Left ventricle myocardium inferior (tissue), 1 donor: ENCODE data around the gene TCEA3. TPM values are rescaled to one million over a fixed set of nuclear protein-coding genes. Genes with fewer than 3 reads are reported as not detected.

Experiments used
- DNase-seq: peaks from one replicate; pipeline ENCODE4 v3.0.0-alpha.2; 2020
- H3K27ac ChIP-seq: fragments of 200-600 bp; replicated peaks from 2 replicates; pipeline ENCODE4 v1.8.0; 2021
- H3K27me3 ChIP-seq: fragments of 200-600 bp; 2 replicates; pipeline ENCODE4 v1.8.0; 2021; ENCODE audit warnings: low read depth
- H3K36me3 ChIP-seq: fragments of 200-600 bp; 2 replicates; pipeline ENCODE4 v1.8.0; 2021
- H3K4me1 ChIP-seq: fragments of 200-600 bp; 2 replicates; pipeline ENCODE4 v1.8.0; 2021
- H3K4me3 ChIP-seq: fragments of 200-600 bp; 2 replicates; pipeline ENCODE4 v1.8.0; 2021; ENCODE audit warnings: mild to moderate bottlenecking, moderate library complexity
- H3K9me3 ChIP-seq: fragments of 200-600 bp; replicated peaks from 2 replicates; pipeline ENCODE4 v1.8.0; 2021
- intact Hi-C: fragments of 100-400 bp; cut with micrococcal nuclease; formaldehyde crosslinking; loops from one replicate; pipeline ENCODE4 v1.11.0; 2022
- total RNA-seq: library from RNA; stranded (reverse); fragmentation: NEBNext Ultra II Directional; extraction: Animal tissue kit (Norgen Biotek cat#: 25700); gene quantifications from one replicate; pipeline ENCODE4 v1.2.1, GENCODE V29; 2021
- TF ChIP-seq, protein P1 (sequence below): fragments of 200-600 bp; IDR thresholded peaks from 2 replicates; pipeline ENCODE4 v1.8.0; 2021; ENCODE audit warnings: antibody characterized with exemption, mild to moderate bottlenecking, borderline replicate concordance
- donor health status: DM: no; HTN: yes; CAD: no; lungs with severe emphysema.

The TCEA3 gene
- total RNA-seq, 1 donor from 2014 or later, result 78.6 TPM

DNA sequence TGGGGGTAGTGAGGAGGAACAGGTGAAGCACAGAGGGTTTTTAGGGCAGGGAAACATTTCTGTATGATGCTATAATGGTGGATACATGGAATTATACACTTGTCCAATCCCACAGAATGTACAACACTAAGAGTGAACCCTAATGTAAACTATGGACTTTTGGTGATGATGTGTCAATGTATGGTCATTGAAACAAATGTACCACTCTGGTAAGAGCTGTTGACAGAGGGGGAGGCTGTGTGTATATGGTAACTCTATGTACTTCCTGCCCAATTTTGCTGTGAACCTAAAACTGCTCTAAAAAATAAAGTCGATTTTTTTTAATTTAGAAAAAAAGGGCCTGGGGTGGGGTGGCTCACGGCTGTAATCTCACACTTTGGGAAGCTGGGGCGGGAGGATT lies 36.5 kb upstream of the TCEA3 start:
- Histone ChIP-seq H3K4me3 (no peak overlapping the region), H3K27ac (no peak overlapping the region), H3K36me3 (no peaks in the 10 kb centered on the region), H3K27me3 (no peaks in the 10 kb centered on the region), H3K4me1 (peaks cover 11% of the 10 kb centered on the region), H3K9me3 (no peaks in the 10 kb centered on the region)
- TF ChIP-seq, protein P1, sequence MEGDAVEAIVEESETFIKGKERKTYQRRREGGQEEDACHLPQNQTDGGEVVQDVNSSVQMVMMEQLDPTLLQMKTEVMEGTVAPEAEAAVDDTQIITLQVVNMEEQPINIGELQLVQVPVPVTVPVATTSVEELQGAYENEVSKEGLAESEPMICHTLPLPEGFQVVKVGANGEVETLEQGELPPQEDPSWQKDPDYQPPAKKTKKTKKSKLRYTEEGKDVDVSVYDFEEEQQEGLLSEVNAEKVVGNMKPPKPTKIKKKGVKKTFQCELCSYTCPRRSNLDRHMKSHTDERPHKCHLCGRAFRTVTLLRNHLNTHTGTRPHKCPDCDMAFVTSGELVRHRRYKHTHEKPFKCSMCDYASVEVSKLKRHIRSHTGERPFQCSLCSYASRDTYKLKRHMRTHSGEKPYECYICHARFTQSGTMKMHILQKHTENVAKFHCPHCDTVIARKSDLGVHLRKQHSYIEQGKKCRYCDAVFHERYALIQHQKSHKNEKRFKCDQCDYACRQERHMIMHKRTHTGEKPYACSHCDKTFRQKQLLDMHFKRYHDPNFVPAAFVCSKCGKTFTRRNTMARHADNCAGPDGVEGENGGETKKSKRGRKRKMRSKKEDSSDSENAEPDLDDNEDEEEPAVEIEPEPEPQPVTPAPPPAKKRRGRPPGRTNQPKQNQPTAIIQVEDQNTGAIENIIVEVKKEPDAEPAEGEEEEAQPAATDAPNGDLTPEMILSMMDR, result no peak
- intact Hi-C loops, result no loop called here
- no peak for DNase-seq

- Histone ChIP-seq H3K27ac (no peak overlapping the region), H3K4me3 (no peak overlapping the region), H3K9me3 (no peaks in the 10 kb centered on the region), H3K27me3 (no peaks in the 10 kb centered on the region), H3K36me3 (peaks cover 5% of the 10 kb centered on the region), H3K4me1 (peaks cover 11% of the 10 kb centered on the region)
- no peak for DNase-seq
- intact Hi-C loops, result no loop called here
- TF ChIP-seq, protein P1, result no peak
Measured at GRCh38 chr1:23460519-23460918, 36.0 kb upstream of the TCEA3 start.

GRCh38 chr1:23459338-23459757 lies 34.8 kb upstream of the TCEA3 start:
- Histone ChIP-seq H3K9me3 (no peaks in the 10 kb centered on the region), H3K4me1 (peaks cover 11% of the 10 kb centered on the region), H3K27me3 (no peaks in the 10 kb centered on the region), H3K27ac (no peak overlapping the region), H3K36me3 (peaks cover 16% of the 10 kb centered on the region), H3K4me3 (no peak overlapping the region)
- intact Hi-C loops, result no loop called here
- TF ChIP-seq, protein P1, result no peak
- no peak for DNase-seq

- Histone ChIP-seq H3K36me3 (peaks cover 26% of the 10 kb centered on the region), H3K27ac (peak overlapping the region; percentile 64), H3K4me1 (peaks cover 15% of the 10 kb centered on the region), H3K4me3 (no peak overlapping the region), H3K9me3 (no peaks in the 10 kb centered on the region), H3K27me3 (no peaks in the 10 kb centered on the region)
- no peak for DNase-seq
- TF ChIP-seq, protein P1, result no peak
- intact Hi-C loops, result no loop called here
Measured at GRCh38 chr1:23456226-23456625, 31.7 kb upstream of the TCEA3 start.

GRCh38 chr1:23453455-23454000 lies 29.0 kb upstream of the TCEA3 start:
- TF ChIP-seq, protein P1, result no peak
- H3K36me3 ChIP-seq, result peaks cover 38% of the 10 kb centered on the region

GRCh38 chr1:23452011-23452411 lies 27.5 kb upstream of the TCEA3 start:
- H3K36me3 ChIP-seq, result peaks cover 51% of the 10 kb centered on the region
- intact Hi-C loops, result no loop called here

More at GRCh38 chr1:23453455-23454000, 29.0 kb upstream of the TCEA3 start:
- intact Hi-C loops, result no loop called here
- H3K27ac ChIP-seq, result no peak overlapping the region
- H3K4me3 ChIP-seq, result no peak overlapping the region
- H3K9me3 ChIP-seq, result no peaks in the 10 kb centered on the region
- peaks cover 34% of the 10 kb centered on the region for H3K4me1 ChIP-seq
- H3K27me3 ChIP-seq, result no peaks in the 10 kb centered on the region
- DNase-seq, result no peak

More at GRCh38 chr1:23452011-23452411, 27.5 kb upstream of the TCEA3 start:
- no peak for DNase-seq
- H3K4me3 ChIP-seq, result no peak overlapping the region
- TF ChIP-seq, protein P1, result no peak
- H3K9me3 ChIP-seq, result no peaks in the 10 kb centered on the region
- H3K27ac ChIP-seq, result peak overlapping the region; percentile 34
- H3K4me1 ChIP-seq, result peaks cover 28% of the 10 kb centered on the region
- no peaks in the 10 kb centered on the region for H3K27me3 ChIP-seq
